Measurements from ENCODE around the gene SUMO3. TPM values are rescaled to one million over a fixed set of nuclear protein-coding genes. Genes with fewer than 3 reads are reported as not detected.

The SUMO3 gene
- total RNA-seq, 4 donors from 2014 or later = 62.6 to 88.4 (median 67.4) TPM

DNA sequence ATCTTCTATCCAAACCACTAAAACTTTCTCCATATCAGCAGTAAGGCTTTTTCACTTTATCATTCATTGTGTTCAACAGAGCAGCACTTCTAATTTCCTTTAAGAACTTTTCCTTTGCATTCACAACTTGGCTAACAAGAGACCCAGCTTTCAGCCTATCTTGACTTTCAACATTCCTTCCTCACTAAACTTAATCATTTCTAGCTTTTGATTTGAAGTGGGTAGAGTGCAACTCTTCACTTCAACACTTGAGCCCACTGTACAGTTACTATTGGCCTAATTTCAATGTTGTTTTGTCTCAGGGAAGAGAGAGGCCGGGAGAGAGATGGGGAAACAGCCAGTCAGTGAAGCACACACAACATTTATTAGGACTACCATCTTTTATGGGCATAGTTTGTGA is 18.2 kb downstream of the SUMO3 start:
- no peak overlapping the region for H3K27ac ChIP-seq
- TF ChIP-seq, protein P1, sequence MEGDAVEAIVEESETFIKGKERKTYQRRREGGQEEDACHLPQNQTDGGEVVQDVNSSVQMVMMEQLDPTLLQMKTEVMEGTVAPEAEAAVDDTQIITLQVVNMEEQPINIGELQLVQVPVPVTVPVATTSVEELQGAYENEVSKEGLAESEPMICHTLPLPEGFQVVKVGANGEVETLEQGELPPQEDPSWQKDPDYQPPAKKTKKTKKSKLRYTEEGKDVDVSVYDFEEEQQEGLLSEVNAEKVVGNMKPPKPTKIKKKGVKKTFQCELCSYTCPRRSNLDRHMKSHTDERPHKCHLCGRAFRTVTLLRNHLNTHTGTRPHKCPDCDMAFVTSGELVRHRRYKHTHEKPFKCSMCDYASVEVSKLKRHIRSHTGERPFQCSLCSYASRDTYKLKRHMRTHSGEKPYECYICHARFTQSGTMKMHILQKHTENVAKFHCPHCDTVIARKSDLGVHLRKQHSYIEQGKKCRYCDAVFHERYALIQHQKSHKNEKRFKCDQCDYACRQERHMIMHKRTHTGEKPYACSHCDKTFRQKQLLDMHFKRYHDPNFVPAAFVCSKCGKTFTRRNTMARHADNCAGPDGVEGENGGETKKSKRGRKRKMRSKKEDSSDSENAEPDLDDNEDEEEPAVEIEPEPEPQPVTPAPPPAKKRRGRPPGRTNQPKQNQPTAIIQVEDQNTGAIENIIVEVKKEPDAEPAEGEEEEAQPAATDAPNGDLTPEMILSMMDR (IDR thresholded peaks at IDR 0.05) = no peak
- TF ChIP-seq POLR2A (IDR thresholded peaks at IDR 0.05) = no peak
- no peaks in the 10 kb centered on the region for H3K36me3 ChIP-seq
- no peaks in the 10 kb centered on the region for H3K27me3 ChIP-seq
- H3K4me3 ChIP-seq = no peak overlapping the region
- DNase-seq = no peak
- H3K4me1 ChIP-seq = peaks cover 8 to 13% of the 10 kb centered on the region in 2 donors
- intact Hi-C loops (cut with DNase I; ENCODE audit: low total_unique reads) = loop anchor here (5.0 to 10.0 kb wide), 2 partner anchors 73 to 455 kb away; partner anchors contain the start of gene PTTG1IP
- H3K9me3 ChIP-seq = no peaks in the 10 kb centered on the region

- DNase-seq = no peak
- H3K4me1 ChIP-seq = peaks cover 11 to 13% of the 10 kb centered on the region in 2 donors
- TF ChIP-seq, protein P1 (IDR thresholded peaks at IDR 0.05) = no peak
- no peak for TF ChIP-seq POLR2A (IDR thresholded peaks at IDR 0.05)
- no peaks in the 10 kb centered on the region for H3K36me3 ChIP-seq
- H3K4me3 ChIP-seq = no peak overlapping the region
- H3K9me3 ChIP-seq = no peaks in the 10 kb centered on the region
- H3K27ac ChIP-seq = no peak overlapping the region
- intact Hi-C loops (cut with DNase I; ENCODE audit: low total_unique reads) = no loop called here
- H3K27me3 ChIP-seq = no peaks in the 10 kb centered on the region
Measured at GRCh38 chr21:44797775-44798174, 20.1 kb downstream of the SUMO3 start.

DNA sequence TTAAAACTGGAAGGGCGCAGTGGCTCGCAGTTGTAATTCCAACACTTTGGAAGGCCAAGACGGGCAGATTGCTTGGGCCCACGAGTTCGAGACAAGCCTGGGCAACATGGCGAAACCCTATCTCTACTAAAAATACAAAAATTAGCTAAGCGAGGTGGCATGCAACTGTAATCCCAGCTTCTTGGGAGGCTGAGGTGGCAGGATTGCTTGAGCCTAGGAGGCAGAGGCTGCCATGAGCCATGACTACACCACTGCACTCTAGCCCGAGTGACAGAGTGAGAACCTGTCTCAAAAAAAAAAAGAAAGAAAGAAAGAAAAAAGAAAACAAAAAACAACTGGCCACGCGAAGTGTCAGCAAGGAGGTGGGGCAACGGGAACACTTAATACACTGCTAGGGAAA is 22.5 kb downstream of the SUMO3 start:
- intact Hi-C loops (cut with DNase I; ENCODE audit: low total_unique reads) = no loop called here
- no peaks in the 10 kb centered on the region for H3K9me3 ChIP-seq
- H3K36me3 ChIP-seq = no peaks in the 10 kb centered on the region
- H3K27me3 ChIP-seq = no peaks in the 10 kb centered on the region
- no peak overlapping the region for H3K27ac ChIP-seq
- peaks cover 6 to 10% of the 10 kb centered on the region in 2 donors for H3K4me1 ChIP-seq
- no peak for TF ChIP-seq POLR2A (IDR thresholded peaks at IDR 0.05)
- TF ChIP-seq, protein P1 (IDR thresholded peaks at IDR 0.05) = no peak
- no peak for DNase-seq
- H3K4me3 ChIP-seq = no peak overlapping the region

GRCh38 chr21:44793592-44794374 is 24.1 kb downstream of the SUMO3 start:
- DNase-seq = no peak
- H3K4me3 ChIP-seq = no peak overlapping the region
- no peaks in the 10 kb centered on the region for H3K36me3 ChIP-seq
- no peak overlapping the region for H3K27ac ChIP-seq
- no peaks in the 10 kb centered on the region for H3K9me3 ChIP-seq
- no peaks in the 10 kb centered on the region for H3K27me3 ChIP-seq
- TF ChIP-seq POLR2A (IDR thresholded peaks at IDR 0.05) = no peak
- TF ChIP-seq, protein P1 (IDR thresholded peaks at IDR 0.05) = no peak
- intact Hi-C loops (cut with DNase I; ENCODE audit: low total_unique reads) = no loop called here
- peaks cover 0 to 6% of the 10 kb centered on the region in 2 donors for H3K4me1 ChIP-seq
